Activated CD4-positive, CD25-positive, alpha-beta regulatory T cell (primary cell): Measurements from ENCODE around the gene TEPSIN.

ENCODE experiments used
- DNase-seq, 4 experiments: peaks; one replicate each; lab custom pipeline; 2025; lab: John Stamatoyannopoulos, UW

The TEPSIN gene

GRCh38 chr17:81197831-81198490, 40.9 kb downstream of the TEPSIN start:
- no peak for DNase-seq

- DNase-seq = no peak
Measured at GRCh38 chr17:81197409-81197795, 41.5 kb downstream of the TEPSIN start.

DNA sequence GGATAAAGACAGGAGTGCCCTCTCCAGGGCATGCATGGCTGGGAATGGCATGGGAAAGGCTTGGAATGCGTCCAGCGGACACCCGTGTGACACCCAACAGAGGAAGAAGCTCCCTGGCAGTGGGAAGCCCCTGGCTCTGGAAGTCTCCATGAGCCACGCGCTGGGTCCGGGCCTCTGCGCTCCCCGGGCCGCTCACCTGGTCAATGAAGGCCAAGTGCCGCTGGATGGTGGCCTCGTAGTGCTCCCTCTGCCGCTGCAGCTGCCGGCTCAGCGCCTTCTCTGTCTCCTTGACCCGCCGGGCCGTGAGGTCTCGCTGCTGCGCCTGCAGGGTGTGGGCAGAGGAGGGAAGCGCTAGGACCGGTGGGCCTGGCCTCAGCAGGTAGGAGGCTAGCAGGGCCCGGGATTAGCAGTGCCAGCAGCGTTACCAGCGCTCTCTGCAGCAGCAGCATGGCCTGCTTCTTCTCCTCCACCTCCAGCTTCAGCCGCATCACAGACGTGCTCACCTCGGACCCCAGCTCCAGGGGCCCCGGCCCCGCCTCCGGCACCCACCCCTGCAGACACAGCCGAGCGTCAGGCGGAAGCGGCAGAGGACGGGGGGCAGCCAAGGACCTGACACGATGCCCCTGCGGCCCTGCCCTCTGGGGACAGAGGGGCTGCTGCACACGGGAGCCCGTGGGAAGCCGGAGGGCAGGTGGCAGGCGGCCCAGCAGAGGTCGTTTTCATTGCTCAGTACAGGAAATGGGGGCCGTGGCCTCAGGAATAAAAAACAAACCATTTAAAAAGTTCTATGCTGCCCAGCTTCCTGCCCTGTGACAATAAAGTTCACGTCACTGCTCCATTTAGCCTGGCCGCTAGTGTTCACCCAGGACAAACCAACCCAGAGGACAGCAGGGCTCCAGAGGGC, 42.1 kb downstream of the TEPSIN start:
- no peak for DNase-seq

DNA sequence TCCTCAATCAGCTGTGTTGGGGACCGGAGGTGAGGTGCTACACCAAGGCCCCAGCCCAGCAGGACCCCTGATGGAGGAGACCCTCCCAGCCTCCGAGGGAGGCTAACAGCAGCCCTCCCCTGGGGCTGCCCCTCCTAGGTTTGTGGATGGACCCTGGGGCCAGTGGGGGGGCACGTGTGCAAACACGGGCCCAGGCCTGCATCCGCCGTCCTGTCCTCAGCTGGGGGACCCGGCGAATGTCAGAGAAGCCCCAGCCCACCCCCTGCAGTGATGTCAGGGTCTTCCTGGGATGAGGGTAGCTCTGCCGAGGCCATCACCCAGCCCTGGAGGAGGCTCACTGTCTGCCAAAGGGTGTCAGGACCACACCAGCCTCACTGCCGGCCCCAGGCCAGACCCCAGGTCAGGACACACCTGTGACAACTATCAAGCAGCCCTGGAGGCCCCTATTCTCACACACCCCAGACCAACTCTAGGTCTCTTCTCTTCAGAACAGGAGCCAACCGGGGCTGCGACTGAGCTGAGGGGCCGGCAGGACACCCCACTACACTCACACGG, 42.8 kb downstream of the TEPSIN start:
- no peak for DNase-seq

- DNase-seq = no peak
Measured at GRCh38 chr17:81194941-81195901, 43.6 kb downstream of the TEPSIN start.

DNA sequence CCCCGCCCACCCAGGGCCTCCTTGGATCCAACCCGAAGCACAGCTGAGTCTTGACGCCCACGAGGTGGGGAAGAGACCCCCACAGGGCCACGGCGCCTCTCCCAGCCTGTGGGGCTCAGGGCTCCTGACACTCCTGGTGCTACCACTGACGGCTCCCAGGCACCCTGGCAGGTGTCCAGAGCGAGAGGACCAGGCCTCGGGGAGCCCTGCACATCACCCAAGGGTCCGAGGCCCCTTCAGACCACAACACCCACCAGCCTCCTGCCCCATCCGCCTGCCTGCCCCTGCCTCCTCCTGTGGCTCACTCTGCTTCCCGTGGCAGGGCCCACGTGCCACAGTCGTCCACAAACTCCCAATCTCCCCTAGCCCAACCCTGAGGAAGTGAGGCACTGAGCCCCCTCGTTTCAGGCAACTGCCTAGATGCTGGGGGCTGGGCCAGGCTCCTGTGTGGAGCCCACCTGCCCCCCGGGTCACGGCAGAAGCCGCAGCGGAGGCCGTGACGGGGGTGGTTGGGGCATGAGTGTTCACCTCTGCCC, 44.6 kb downstream of the TEPSIN start:
- no peak for DNase-seq

- DNase-seq = no peak
Measured at GRCh38 chr17:81193470-81194224, 45.2 kb downstream of the TEPSIN start.

DNA sequence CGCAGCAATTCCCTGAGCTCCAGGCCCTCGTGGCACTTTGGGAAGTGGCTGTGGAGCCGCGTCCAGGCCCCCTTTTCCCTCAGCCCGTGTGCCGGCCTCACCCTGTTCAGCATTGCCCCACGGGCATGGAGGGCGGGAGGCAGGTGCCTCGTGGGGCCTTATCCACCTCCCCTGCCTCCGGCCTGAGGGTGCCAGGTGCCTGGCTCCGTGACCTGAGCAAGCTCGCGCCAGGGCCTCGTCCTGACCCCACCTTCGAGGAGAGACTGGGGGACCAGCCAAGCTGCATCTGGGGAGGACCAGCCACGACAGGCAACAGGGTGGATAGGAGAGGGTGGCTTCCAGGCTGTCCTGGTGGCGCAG, 45.8 kb downstream of the TEPSIN start:
- DNase-seq = no peak

DNA sequence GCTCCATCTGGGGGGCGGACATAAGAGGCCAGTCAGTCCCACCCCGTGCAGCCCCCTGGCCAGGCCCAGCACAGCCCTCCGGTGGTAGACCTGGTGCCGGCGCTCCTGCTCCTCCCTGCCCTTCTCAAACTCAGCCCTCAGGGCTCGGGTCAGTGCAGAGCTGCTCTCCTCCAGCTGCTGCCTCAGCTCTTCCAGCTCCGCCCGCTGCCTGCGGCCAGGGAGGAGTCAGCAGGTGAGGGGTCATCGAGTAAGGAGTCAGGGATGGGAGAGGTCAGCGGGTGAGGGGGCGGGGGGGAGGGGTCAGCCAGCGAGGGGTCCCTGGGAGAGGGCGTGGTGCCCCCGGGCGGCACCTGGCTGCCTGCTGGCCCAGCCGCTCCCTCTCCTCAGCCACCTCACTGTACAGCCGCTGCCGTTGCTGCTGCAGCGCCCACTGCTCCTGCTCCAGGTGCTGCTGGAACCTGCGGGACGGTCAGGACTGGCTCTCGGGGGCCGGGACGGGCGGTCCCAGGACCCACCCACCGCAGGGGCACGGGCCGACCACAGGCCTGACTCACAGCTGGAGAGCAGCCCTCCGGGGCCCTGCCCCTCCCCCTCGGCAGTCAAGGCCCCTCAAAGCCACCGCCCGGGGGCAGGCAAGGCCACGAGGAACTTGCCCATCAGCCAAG, 46.3 kb downstream of the TEPSIN start:
- no peak for DNase-seq

GRCh38 chr17:81191646-81192045, 47.2 kb downstream of the TEPSIN start:
- DNase-seq = no peak

GRCh38 chr17:81191116-81191515, 47.7 kb downstream of the TEPSIN start:
- DNase-seq = no peak

DNA sequence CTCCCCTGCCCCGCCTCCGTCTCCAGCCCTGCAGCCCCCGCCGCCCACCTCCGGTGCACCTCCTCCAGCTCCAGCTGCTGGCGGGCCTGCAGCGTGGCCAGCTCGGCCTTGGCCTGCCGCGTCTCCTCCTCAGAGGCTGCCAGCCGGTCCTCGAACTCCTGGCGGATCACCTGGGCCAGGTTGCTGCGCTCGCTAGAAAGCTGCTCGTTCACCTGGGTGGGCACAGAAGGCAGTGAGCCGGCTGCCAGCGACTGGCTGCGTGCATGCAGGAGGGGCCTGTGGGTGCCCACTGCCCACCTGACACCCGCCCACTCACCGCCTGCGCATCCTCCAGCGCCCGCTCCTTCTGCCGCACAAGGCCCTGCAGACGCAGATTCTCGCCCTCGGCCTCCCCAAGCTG, 48.3 kb downstream of the TEPSIN start:
- DNase-seq = no peak

DNA sequence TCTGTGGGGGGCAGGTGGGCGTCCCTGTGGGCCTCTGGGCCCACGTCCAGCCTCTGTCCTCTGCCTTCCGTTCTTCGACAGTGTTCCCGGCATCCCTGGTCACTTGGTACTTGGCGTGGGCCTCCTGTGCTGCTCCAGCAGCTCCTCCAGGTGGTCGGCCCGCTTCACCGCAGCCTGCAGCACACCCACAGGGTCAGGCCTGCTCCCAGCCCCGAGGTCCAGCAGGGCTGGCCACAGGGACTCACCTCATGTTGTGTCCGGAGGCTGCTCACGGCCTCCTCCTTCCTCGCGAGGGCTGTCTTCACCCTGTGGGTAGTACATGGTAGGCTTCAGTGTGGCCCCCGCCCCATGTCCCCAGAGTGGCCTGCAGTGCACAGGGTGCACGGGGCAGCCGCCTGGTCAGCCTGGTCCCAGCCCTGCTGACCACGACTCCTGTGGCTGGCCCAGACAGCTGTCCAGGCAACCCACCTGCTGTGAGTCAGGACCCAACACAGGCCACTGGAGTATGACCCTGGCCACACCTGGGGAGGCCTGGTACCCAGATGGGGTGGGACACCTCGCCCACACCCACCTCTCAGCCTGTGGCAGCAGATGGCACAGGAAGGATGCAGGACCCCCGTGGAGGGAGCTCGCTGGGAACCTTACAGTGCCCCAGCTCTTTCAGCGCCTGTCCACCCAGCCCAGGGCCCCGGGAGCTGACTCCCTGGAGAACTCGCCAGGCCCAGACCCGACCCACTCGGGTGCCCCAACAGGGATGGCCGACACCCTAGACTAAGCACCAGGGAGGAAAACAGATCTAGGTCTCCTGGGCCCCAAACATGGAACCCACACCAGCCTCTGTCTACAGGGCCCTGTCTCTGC, 49.0 kb downstream of the TEPSIN start:
- no peak for DNase-seq

GRCh38 chr17:81189016-81189415, 49.8 kb downstream of the TEPSIN start:
- no peak for DNase-seq

- DNase-seq = no peak
Measured at GRCh38 chr17:81188491-81188840, 50.4 kb downstream of the TEPSIN start.

DNA sequence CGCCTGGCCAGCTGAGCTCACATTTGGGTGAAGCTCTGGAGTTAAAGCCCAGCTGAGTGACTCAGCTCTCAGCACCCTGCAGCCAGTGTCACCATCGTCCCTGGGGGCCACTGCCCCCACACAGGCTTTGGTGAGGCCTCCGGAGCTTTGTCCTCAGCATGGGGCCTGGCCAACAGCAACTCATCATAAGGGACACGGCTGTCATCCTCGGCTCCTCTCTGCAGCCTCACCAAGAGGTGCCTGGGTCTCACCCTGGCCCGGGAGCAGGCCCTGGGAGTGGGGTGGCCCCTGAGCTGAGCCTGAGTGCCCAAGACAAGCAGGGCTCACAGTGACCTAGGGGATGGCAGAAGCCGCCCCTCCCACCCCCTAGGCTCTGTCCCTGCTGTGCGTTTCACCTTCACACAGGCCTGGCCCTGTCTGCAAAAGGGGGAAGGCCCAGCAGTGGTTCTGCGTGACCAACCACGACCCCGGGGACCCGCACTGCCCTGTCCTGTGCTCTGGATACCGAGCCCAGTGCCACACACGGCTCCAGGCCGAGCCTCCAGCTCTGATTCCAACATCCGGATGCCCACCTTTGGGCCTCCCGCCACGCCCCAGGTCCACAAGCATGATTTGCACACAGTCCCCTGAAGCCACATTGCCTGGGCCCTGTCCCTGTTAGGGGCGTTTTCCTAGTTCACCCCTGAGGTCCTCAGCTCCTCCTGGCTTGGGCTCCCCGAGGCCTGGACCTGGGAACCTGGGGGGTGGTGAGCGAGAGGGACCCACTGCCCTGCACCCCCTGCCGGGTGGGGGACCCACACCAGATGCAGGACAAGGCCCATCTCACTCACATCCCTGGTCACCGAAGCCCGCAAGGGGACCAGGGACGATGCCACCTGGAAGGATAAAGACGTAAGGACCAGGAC, 51.0 kb downstream of the TEPSIN start:
- DNase-seq = no peak

DNA sequence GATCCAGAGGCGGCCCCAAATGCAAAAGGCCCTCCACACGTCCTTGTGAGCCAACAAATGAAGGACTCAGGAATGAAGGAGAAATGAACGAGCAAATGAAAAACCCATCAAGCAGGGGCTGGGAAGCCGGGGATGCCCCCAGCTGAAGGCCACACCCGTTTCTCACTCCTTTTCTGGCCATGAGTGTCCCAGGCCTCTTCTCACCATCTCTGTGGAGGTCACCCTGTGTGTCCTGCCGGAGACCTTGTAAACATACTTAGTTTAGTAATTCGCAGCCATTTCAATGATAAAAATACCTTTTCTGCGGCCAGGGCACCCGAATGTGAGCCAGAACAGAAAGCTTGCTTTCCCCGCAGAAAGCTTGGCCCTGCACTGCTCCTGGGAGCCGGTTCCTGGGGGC, 51.7 kb downstream of the TEPSIN start:
- DNase-seq = no peak

DNA sequence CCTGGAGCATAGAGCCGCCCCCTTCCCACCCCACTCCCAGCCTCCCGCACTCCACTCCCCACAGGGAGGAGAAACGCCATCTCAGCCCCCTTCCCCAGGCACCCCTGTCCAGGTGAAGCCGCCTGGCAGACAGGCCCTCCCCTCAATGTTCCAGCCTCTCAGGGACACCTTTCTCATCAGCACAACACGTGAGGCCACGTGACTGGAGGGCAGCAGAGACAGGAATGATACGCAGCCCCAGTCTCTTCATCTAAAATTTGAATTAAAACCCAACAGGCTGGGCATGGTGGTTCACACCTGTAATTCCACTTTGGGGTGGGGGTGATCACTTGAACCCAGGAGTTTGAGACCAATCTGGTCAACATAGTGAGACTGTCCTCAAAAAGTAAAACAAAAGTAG, 52.7 kb downstream of the TEPSIN start:
- DNase-seq = no peak

- no peak for DNase-seq
Measured at GRCh38 chr17:81184555-81184954, 54.3 kb downstream of the TEPSIN start.
